Neural progenitor cell (in vitro differentiated cells): ENCODE data around the gene EFCAB6.

Source experiments
- EZH2 ChIP-seq: fragments of 200-600 bp; sonication (generic); IDR thresholded peaks from 2 replicates; pipeline ENCODE4 v1.6.1; 2017; ENCODE audit warnings: antibody characterized with exemption, mild to moderate bottlenecking, moderate library complexity
- TF ChIP-seq, protein P1 (sequence below): fragments of 200-600 bp; sonication (generic); IDR thresholded peaks from 2 replicates; pipeline ENCODE4 v1.5.1; 2017; ENCODE audit warnings: antibody characterized with exemption, mild to moderate bottlenecking

DNA sequence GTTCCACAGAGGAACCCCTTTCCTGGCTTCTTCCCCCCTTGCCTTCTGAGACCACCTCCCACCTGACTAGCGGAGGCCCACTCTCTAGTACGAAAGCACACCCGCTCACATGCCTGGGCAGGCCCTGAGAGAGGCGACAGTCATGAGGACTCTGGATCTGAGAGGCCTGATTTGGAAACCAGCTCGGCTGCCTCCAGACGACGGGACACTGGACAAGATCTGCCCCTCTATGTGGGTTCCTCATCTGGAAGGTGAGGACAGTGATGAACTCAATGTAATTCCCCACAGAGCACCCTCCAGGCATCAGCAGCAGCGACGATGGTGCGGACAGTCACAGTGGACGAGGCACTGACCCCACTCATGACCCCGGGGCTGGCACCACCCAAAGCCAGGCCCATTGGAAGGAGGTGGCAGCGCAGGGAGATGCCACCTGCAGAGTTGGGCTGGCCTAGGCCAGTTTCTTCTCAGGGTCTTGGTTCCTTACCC, 42.7 kb upstream of the EFCAB6 start:
- TF ChIP-seq, protein P1, sequence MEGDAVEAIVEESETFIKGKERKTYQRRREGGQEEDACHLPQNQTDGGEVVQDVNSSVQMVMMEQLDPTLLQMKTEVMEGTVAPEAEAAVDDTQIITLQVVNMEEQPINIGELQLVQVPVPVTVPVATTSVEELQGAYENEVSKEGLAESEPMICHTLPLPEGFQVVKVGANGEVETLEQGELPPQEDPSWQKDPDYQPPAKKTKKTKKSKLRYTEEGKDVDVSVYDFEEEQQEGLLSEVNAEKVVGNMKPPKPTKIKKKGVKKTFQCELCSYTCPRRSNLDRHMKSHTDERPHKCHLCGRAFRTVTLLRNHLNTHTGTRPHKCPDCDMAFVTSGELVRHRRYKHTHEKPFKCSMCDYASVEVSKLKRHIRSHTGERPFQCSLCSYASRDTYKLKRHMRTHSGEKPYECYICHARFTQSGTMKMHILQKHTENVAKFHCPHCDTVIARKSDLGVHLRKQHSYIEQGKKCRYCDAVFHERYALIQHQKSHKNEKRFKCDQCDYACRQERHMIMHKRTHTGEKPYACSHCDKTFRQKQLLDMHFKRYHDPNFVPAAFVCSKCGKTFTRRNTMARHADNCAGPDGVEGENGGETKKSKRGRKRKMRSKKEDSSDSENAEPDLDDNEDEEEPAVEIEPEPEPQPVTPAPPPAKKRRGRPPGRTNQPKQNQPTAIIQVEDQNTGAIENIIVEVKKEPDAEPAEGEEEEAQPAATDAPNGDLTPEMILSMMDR: no peak
- no peak for TF ChIP-seq EZH2
